HG02763 (cell line): ENCODE data around the gene CDKN2D.

ENCODE experiments used
- ATAC-seq: cut with Tn5 transposase; IDR thresholded peaks from one replicate; pipeline ENCODE4 v1.9.1; 2021; ENCODE audit warnings: mild to moderate bottlenecking, moderate library complexity; ENCODE audit not compliant: unreplicated experiment

CDKN2D gene

GRCh38 chr19:10568826-10569651 is at the start of gene CDKN2D:
Gene CDKN2D, minus strand, starts transcription at chr19:10568979. Its CDS starts 326 bp downstream, at chr19:10568653.
- peak; percentile 66 for ATAC-seq

GRCh38 chr19:10617409-10618121 is 48.8 kb upstream of the CDKN2D start:
- ATAC-seq = no peak

DNA sequence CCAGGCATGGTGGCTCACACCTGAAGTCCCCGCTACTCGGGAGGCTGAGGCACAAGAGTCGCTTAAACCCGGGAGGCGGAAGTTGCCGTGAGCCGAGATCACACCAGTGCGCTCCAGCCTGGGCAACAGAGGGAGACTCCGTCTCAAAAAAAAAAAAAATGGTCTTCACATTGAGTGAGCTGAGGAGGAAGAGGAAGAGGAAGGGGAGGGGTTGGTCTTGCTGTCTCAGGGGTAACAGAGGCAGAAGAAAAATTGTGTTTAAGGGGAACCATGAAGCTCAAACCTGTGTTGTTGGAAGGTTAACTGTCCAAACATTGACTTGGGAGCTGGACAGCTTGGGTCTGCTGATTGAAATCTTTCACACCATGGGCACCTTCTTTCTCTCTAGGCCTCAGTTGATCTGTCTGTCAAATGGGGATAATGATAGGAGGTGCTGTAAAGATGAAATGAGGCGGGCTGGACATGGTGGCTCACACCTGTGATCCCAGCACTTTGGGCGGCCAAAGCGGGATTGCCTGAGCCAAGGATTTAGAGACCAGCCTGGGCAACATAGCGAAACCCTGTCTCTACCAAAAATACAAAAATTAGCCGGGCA is 46.7 kb upstream of the CDKN2D start:
- ATAC-seq = no peak

GRCh38 chr19:10612499-10613119 is 43.8 kb upstream of the CDKN2D start:
- ATAC-seq = no peak

- no peak for ATAC-seq
These were observed 43.1 kb upstream of the CDKN2D start for GRCh38 chr19:10611907-10612306.

DNA sequence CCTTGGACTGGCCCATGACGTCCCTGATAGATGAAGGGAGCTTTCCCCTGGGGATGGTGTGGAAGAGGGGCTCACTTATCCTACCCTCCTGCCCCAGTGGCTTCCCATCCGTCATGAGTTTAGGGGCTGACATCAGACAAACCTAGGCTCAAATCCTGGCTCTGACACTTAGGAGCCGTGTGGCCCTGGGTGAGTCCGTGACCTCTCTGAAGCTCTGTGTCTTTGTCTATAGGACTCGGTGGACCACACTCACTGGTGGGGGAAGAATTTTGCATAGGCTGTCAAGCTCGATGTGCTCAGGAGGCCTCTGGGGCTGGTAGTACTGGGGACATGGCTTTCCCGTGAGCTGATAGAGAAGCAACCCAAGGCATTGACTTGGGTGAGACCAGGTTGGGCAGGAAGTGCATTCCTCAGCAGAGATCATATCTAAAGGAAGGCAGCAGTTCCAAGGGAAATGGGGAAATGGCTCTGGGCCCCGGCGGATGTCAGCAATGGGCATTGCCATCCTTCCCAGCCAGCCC is 35.7 kb upstream of the CDKN2D start:
- no peak for ATAC-seq

- ATAC-seq = no peak
These were observed 35.2 kb upstream of the CDKN2D start for GRCh38 chr19:10603873-10604459.

DNA sequence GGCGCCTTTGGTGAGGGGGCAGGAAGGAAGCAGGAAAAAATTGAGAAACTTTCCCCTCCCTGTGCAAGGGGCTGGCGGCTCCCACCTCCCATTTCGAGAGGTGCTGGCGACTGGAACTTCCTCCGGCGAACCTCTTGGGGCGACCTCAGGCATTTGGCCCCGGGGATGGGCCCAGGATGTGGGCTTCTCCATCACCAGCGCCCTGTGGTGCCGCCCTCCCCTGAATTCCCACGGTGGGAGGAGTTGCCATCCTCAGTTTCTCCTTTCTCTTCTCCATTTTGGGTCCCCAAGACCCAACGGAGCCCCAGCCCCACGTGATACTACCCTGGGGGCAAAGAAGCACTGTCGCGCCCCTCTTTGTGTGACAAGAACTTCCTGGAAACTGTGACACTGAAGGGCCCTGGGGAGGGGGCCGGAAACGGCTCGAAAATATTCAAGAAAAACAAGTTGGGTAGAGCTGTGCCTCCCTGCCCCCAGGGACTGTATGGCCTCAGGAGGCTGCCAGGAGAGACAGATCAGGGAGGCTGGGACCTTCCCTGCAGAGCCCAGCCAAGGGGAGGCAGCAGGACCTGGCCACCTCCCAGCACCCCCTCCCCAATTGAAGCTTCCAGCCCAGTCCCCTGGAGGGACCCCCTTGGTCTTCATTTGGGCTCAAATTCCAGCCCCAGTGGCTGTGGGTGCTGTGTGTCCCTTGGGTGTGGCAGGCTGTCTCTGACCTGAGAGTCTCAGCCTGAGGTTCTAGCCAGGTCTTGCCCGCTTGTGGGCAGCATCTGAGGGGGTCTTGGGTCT is 34.5 kb upstream of the CDKN2D start:
- no peak for ATAC-seq

GRCh38 chr19:10602330-10603083 is 33.7 kb upstream of the CDKN2D start:
- peak; percentile 60 for ATAC-seq

GRCh38 chr19:10601999-10602329 is 33.2 kb upstream of the CDKN2D start:
- ATAC-seq = no peak

- ATAC-seq = no peak
These were observed 31.4 kb upstream of the CDKN2D start for GRCh38 chr19:10600149-10600548.

- no peak for ATAC-seq
These were observed 25.2 kb upstream of the CDKN2D start for GRCh38 chr19:10593820-10594637.

DNA sequence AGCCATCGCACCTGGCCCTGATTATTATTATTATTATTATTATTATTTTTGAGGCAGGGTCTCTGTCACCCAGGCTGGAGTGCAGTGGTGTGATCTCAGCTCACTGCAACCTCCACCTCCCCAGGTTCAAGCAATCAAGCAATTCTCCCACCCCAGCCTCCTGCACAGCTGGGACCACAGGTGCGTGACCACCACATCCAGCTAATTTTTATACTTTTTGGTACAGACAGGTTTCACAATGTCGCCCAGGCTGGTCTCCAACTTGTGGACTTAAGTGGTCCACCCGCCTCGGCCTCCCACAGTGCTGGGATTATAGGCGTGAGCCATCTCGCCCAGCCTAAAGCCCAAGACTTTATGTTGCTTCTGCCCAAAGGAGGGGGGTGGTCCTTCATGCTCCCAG is 24.4 kb upstream of the CDKN2D start:
- no peak for ATAC-seq

GRCh38 chr19:10587839-10588150 is 19.0 kb upstream of the CDKN2D start:
- no peak for ATAC-seq

DNA sequence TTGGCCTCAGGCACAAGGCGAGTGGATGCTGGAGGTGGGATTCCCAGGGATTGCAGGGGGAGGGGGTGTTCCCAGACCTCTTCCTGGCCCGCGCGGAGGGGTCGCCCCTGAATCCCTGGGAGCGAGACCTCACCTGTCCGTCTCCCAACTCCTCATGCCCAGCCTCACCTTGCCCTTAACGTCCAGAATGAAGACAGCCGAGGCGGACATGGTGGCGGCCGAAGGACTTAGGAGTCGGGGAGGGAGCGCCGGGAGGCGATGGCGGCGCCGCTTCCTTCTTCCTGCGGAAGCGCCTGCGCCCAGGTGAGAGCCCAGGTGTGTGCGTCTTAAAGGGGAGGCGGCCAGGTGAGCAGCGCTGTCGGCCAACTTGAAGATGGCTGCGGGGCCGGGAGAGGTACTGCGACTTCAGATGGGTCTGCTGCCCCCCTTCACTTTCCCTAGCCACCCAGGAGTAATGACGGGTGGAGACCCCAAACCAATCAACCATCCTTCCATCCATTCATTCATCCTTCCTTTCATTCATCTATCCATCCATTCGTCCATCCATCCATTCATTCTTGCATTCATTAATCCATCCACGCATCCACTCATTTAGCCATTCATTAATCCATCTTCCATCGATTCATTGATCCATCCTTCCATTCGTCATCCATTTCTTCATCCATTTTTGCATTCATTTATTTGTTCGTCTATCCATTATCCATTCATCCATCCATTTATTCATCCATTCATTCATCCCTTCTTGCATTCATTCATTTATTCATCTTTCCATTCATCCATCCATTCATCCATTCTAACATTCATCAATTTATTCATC is 18.5 kb upstream of the CDKN2D start, which contains the start of gene AP1M2:
Gene AP1M2 (minus strand): TSS at position 291 of the 817 bp plus-strand sequence. CDS start 81 bp downstream, at position 210.
- no peak for ATAC-seq

GRCh38 chr19:10586396-10586795 is 17.6 kb upstream of the CDKN2D start:
- no peak for ATAC-seq

- ATAC-seq = no peak
These were observed 14.4 kb upstream of the CDKN2D start for GRCh38 chr19:10583036-10583776.
